HCT116 (cell line): ENCODE results near the gene CMIP. TPM values are rescaled to one million over a fixed set of nuclear protein-coding genes. Genes with fewer than 3 reads are reported as not detected.

Experiments used
- ATAC-seq: fragments of 200-7000 bp; cut with Tn5 transposase; 2 replicates; pipeline ENCODE4 v1.9.1; 2020; ENCODE audit warnings: mild to moderate bottlenecking, moderate library complexity
- BruUV-seq: library from RNA; stranded (reverse); fragments of 400-500 nt; replicated peaks from 2 replicates; lab custom pipeline; 2021; lab: Mats Ljungman, UMichigan
- CTCF ChIA-PET: fragments of 300-600 bp; sonication (Branson Sonifier 250); formaldehyde crosslinking; loops from one replicate; lab custom pipeline; 2021; ENCODE audit warnings: antibody characterized with exemption; lab: Charles Lee
- POLR2A ChIA-PET: fragments of 300-600, 350-600 bp; sonication (Branson Sonifier 250); formaldehyde crosslinking; loops from one replicate; lab custom pipeline; 2021; ENCODE audit warnings: antibody characterized with exemption; lab: Charles Lee
- RAD21 ChIA-PET, 2 experiments: fragments of 300-600 bp; sonication (Branson Sonifier 250); formaldehyde crosslinking; loops; one replicate each; lab custom pipeline; 2023; ENCODE audit warnings: low total read pairs in 2 of 2; ENCODE audit not compliant: uncharacterized antibody in 2 of 2, unreplicated experiment in 2 of 2, low non-redundant PET in 1 of 2; lab: Charles Lee
- DNase-seq: peaks from one replicate; pipeline ENCODE4 v3.0.0-alpha.2; 2010; ENCODE audit warnings: low read depth, low spot score
- H2AFZ ChIP-seq: fragments of 200-600 bp; shearing (Covaris generic), sonication (generic); 2 replicates; pipeline ENCODE4 v1.6.1; 2017; ENCODE audit warnings: low read depth, mixed run types, mixed read lengths, antibody characterized with exemption, low read length; ENCODE audit not compliant: poor library complexity, severe bottlenecking
- H3K27ac ChIP-seq: 2 replicates; pipeline ENCODE4 v1.5.1; 2012; ENCODE audit warnings: low read depth, low read length
- H3K27me3 ChIP-seq: fragments of 200-600 bp; sonication (generic); 2 replicates; pipeline ENCODE4 v1.6.1; 2016; ENCODE audit warnings: mixed run types, low read length, mixed read lengths; ENCODE audit not compliant: insufficient read depth
- H3K36me3 ChIP-seq, 2 experiments: fragments of 200-500 bp in 1 of 2; fragments of 200-600 bp in 1 of 2; sonication (Bioruptor generic) in 1 of 2; sonication (generic) in 1 of 2; 2 replicates each; pipeline versions ENCODE4 v1.5.1 to v1.6.1; 2014 to 2016; ENCODE audit warnings: low read length in 2 of 2, inconsistent platforms in 1 of 2, mixed read lengths in 1 of 2, mixed run types in 1 of 2; ENCODE audit not compliant: insufficient read depth in 2 of 2, control insufficient read depth in 1 of 2
- H3K4me1 ChIP-seq, 2 experiments: fragments of 200-600 bp in 1 of 2; sonication (generic) in 1 of 2; 2 replicates each; pipeline versions ENCODE4 v1.5.1 to v1.6.1; 2012 to 2017; ENCODE audit warnings: low read length in 2 of 2, inconsistent platforms in 1 of 2, mild to moderate bottlenecking in 1 of 2, mixed read lengths in 1 of 2, mixed run types in 1 of 2, moderate library complexity in 1 of 2; ENCODE audit not compliant: insufficient read depth in 2 of 2, control insufficient read depth in 1 of 2
- H3K4me2 ChIP-seq: fragments of 200-600 bp; sonication (generic); 2 replicates; pipeline ENCODE4 v1.6.1; 2017; ENCODE audit warnings: mixed run types, low read length, mixed read lengths
- H3K4me3 ChIP-seq, 2 experiments: fragments of 200-600 bp in 1 of 2; sonication (generic) in 1 of 2; replicated peaks in 1 of 2; 2 replicates each; pipeline ENCODE4 v1.5.1; 2011 to 2016; ENCODE audit warnings: low read length in 2 of 2, control low read depth in 1 of 2, low read depth in 1 of 2, mild to moderate bottlenecking in 1 of 2, mixed read lengths in 1 of 2, mixed run types in 1 of 2
- H3K79me2 ChIP-seq: fragments of 200-600 bp; sonication (generic); 2 replicates; pipeline ENCODE4 v1.6.1; 2017; ENCODE audit warnings: mild to moderate bottlenecking, mixed run types, low read length, moderate library complexity, mixed read lengths; ENCODE audit not compliant: insufficient read depth
- H3K9ac ChIP-seq: fragments of 200-600 bp; sonication (generic); 2 replicates; pipeline ENCODE4 v1.6.1; 2016; ENCODE audit warnings: low read length, mixed read lengths
- H3K9me2 ChIP-seq: fragments of 200-600 bp; sonication (generic), shearing (Covaris generic); 2 replicates; pipeline ENCODE4 v1.6.1; 2017; ENCODE audit warnings: mixed run types, mild to moderate bottlenecking, moderate library complexity; ENCODE audit not compliant: insufficient read depth
- H3K9me3 ChIP-seq, 2 experiments: fragments of 200-500 bp in 1 of 2; fragments of 200-600 bp in 1 of 2; sonication (Bioruptor generic) in 1 of 2; sonication (generic) in 1 of 2; 2 replicates each; pipeline ENCODE4 v1.6.1; 2014 to 2017; ENCODE audit warnings: low read length in 2 of 2, mixed read lengths in 2 of 2, inconsistent platforms in 1 of 2, low read depth in 1 of 2, mild to moderate bottlenecking in 1 of 2, mixed run types in 1 of 2, moderate library complexity in 1 of 2; ENCODE audit not compliant: control insufficient read depth in 1 of 2, insufficient read depth in 1 of 2
- H4K20me1 ChIP-seq: fragments of 200-600 bp; sonication (generic), shearing (Covaris generic); 2 replicates; pipeline ENCODE4 v1.6.1; 2017; ENCODE audit warnings: mixed run types, mild to moderate bottlenecking, moderate library complexity; ENCODE audit not compliant: insufficient read depth
- ATF3 ChIP-seq: IDR thresholded peaks from 2 replicates; pipeline ENCODE4 v1.6.1; 2012
- CBX3 ChIP-seq: IDR thresholded peaks from 2 replicates; pipeline ENCODE4 v1.6.1; 2012; ENCODE audit warnings: low read depth
- ELF1 ChIP-seq: IDR thresholded peaks from 2 replicates; pipeline ENCODE4 v1.6.1; 2012; ENCODE audit warnings: low read depth, borderline replicate concordance
- RAD21 ChIP-seq: IDR thresholded peaks from 2 replicates; pipeline ENCODE4 v1.6.1; 2012; ENCODE audit warnings: low read depth, mild to moderate bottlenecking
- REST ChIP-seq: IDR thresholded peaks from 2 replicates; pipeline ENCODE4 v1.6.1; 2012; ENCODE audit warnings: low read depth
- SP1 ChIP-seq: IDR thresholded peaks from 2 replicates; pipeline ENCODE4 v1.6.1; 2012; ENCODE audit warnings: low read depth
- intact Hi-C: fragments of 100-400 bp; cut with micrococcal nuclease; formaldehyde crosslinking; loops from 2 replicates; pipeline ENCODE4 v1.10.0; 2022
- total RNA-seq: library from RNA; stranded (reverse); gene quantifications from one replicate; pipeline ENCODE4 v1.2.1, GENCODE V29; 2021; ENCODE audit not compliant: unreplicated experiment
- TF ChIP-seq, protein P1 (sequence below): IDR thresholded peaks from 2 replicates; pipeline ENCODE4 v1.6.1; 2012
- TF ChIP-seq, protein P2 (sequence below): IDR thresholded peaks from 2 replicates; pipeline ENCODE4 v1.6.1; 2011; ENCODE audit warnings: mild to moderate bottlenecking, low read length, moderate library complexity; ENCODE audit not compliant: insufficient replicate concordance; ENCODE audit errors: extremely low read depth

CMIP gene
- total RNA-seq, 1 experiment from 2014 or later = 64.6 TPM

DNA sequence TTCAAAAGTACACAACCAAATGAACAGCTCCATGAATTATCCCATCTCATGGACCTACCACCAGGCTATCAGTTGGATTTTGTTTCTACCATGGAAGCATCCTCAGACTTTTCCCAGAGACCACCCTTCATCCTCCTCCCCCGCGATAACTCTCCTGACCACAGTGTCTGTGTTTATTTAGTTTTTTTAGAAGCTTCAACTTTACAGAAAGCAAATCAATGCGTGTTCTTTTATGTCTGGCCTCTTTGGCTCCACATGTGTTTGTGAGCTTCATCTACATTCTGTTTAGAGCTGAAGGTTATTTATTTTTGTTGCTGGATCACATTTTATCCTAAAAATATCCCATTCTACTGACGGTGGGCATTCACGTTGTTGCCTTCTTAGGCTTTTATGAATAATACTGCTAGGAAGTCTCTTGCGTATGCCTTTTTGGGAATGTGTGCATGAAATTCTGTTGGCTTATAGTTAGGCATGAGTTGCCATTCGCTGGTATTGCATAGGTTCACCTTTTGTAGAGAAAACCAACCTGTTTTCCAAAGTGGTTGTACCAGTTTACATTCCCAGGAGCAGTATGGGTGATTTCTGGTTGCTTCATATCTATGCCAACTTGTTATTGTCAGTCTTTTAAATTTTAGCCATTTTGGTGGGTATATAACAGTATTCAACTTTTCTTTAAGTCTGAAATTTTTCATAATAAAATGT is 83.0 kb downstream of the CMIP start (continued):
- TF ChIP-seq REST (no peak), SP1 (no peak), ATF3 (no peak), CBX3 (no peak), RAD21 (no peak)
- TF ChIP-seq, protein P1, sequence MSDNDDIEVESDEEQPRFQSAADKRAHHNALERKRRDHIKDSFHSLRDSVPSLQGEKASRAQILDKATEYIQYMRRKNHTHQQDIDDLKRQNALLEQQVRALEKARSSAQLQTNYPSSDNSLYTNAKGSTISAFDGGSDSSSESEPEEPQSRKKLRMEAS = no peak

DNA sequence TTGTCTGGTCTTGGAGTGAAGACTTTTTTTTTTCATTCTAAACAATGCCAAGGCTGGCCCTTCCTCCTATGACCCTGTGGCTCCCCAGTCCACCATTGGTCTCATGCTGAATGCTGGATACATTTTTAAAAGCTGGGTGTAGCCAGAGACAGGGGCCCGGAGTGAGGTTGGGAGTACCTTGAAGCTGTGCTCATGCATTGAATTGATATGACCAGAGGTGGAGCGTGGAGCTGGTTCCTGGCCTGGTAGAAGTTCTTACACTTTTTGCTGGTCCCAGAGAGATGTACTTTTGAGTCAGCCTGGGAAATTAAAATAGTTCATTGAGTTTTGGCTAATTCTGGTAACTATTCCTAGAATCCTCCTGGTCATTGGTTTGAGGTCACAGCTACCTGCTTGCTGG is 83.6 kb downstream of the CMIP start:
- DNase-seq = no peak
- no peaks in the 10 kb centered on the region for H3K9me3 ChIP-seq
- no peaks in the 10 kb centered on the region for H3K27me3 ChIP-seq
- ATAC-seq = no peak
- CTCF ChIA-PET = interaction anchor here (0.8 kb wide), 1 partner anchor 70 kb away, joined by 3 read pairs; no protein-coding TSS in a partner anchor
- peaks cover 49 to 92% of the 10 kb centered on the region in 2 experiments for H3K4me1 ChIP-seq
- intact Hi-C loops = no loop called here
- no peaks in the 10 kb centered on the region for H3K36me3 ChIP-seq
- POLR2A ChIA-PET = no interaction called here
- H3K27ac ChIP-seq = no peak overlapping the region
- H3K9me2 ChIP-seq = no peaks in the 10 kb centered on the region
- no peak overlapping the region for H3K9ac ChIP-seq
- peaks cover 96% of the 10 kb centered on the region for H3K79me2 ChIP-seq
- no TSS peak for BruUV-seq
- H2AFZ ChIP-seq = no peak overlapping the region
- RAD21 ChIA-PET = no interaction called here
- no peaks in the 10 kb centered on the region; the same call in 1 of the 2 replicates for H4K20me1 ChIP-seq
- H3K4me3 ChIP-seq = no peak overlapping the region
- TF ChIP-seq, protein P2, sequence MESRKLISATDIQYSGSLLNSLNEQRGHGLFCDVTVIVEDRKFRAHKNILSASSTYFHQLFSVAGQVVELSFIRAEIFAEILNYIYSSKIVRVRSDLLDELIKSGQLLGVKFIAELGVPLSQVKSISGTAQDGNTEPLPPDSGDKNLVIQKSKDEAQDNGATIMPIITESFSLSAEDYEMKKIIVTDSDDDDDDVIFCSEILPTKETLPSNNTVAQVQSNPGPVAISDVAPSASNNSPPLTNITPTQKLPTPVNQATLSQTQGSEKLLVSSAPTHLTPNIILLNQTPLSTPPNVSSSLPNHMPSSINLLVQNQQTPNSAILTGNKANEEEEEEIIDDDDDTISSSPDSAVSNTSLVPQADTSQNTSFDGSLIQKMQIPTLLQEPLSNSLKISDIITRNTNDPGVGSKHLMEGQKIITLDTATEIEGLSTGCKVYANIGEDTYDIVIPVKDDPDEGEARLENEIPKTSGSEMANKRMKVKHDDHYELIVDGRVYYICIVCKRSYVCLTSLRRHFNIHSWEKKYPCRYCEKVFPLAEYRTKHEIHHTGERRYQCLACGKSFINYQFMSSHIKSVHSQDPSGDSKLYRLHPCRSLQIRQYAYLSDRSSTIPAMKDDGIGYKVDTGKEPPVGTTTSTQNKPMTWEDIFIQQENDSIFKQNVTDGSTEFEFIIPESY = no peak
- TF ChIP-seq ELF1 (no peak), SP1 (no peak)
- TF ChIP-seq, all 23 proteins: peak for 0
- H3K4me2 ChIP-seq = no peak overlapping the region
